Adrenal gland (tissue), 12 donors: Measurements from ENCODE around the gene HMCN2. TPM values are rescaled to one million over a fixed set of nuclear protein-coding genes. Genes with fewer than 3 reads are reported as not detected.

Source experiments
- DNase-seq, 7 donors: peaks; one replicate each; pipeline ENCODE4 v3.0.0-alpha.2; 2019 to 2020
- H3K27ac ChIP-seq, 5 donors: fragments of 200-600 bp; sonication (generic) in 4 of 5; 1 replicate in 3 of 5; 2 replicates in 2 of 5; pipeline versions ENCODE4 v1.5.1 to v1.8.0; 2016 to 2020; ENCODE audit warnings: mild to moderate bottlenecking in 1 of 5
- H3K27me3 ChIP-seq: fragments of 200-600 bp; 2 replicates; pipeline ENCODE4 v1.8.0; 2021
- H3K36me3 ChIP-seq, 2 donors: fragments of 200-600 bp; replicated peaks in 1 of 2; 1 replicate in 1 of 2; 2 replicates in 1 of 2; pipeline versions ENCODE4 v1.5.1 to v1.8.0; 2018 to 2022
- H3K4me1 ChIP-seq, 2 donors: fragments of 200-600 bp; replicated peaks in 1 of 2; 1 replicate in 1 of 2; 2 replicates in 1 of 2; pipeline versions ENCODE4 v1.5.1 to v1.8.0; 2018 to 2021
- H3K4me3 ChIP-seq, 4 donors: fragments of 200-600 bp; sonication (generic) in 3 of 4; one replicate each; pipeline ENCODE4 v1.5.1; 2016 to 2018
- H3K9me3 ChIP-seq, 3 donors: fragments of 200-600 bp; sonication (generic) in 1 of 3; replicated peaks in 1 of 3; 1 replicate in 2 of 3; 2 replicates in 1 of 3; pipeline versions ENCODE4 v1.5.1 to v1.8.0; 2016 to 2021
- POLR2A ChIP-seq, 2 donors: fragments of 450-650 bp; IDR thresholded peaks; one replicate each; pipeline ENCODE4 v1.6.1; 2017; ENCODE audit warnings: antibody characterized with exemption in 2 of 2, mild to moderate bottlenecking in 2 of 2, moderate library complexity in 1 of 2
- WGBS, 4 donors: extraction: QIAGEN DNeasy Blood & Tissue Kit in 2 of 4; methylation state at CpG; one replicate each; pipeline versions ENCODE4 v1.1.5 to v1.1.7; 2013 to 2017; 5-methylcytosine and 5-hydroxymethylcytosine counted together
- intact Hi-C, 2 donors: fragments of 100-400 bp; cut with DNase I; formaldehyde crosslinking; loops; one replicate each; pipeline versions ENCODE4 v1.14.1 to v1.15.0; 2022 to 2023
- polyA plus RNA-seq, 3 donors: library from polyadenylated mRNA; stranded (reverse); fragments of 200-250 nt in 2 of 3; fragments of 350-450 nt in 1 of 3; fragmentation: Illumina TruSeq in 1 of 3; extraction: RNeasy Lipid Tissue Mini Kit (QIAGEN cat#74804) in 1 of 3; gene quantifications; one replicate each; pipeline ENCODE4 v1.2.3, GENCODE V29; 2013 to 2014
- total RNA-seq, 9 donors: library from RNA; depleted of rRNA in 4 of 9; stranded (reverse); fragments of >200 nt in 4 of 9; fragments of 120-200 nt in 1 of 9; fragmentation: NEBNext Ultra II Directional in 1 of 9; extraction: Animal tissue kit (Norgen Biotek cat#: 25700) in 1 of 9; gene quantifications; one replicate each; pipeline versions ENCODE4 v1.1.0 to v1.2.4, GENCODE V29; 2013 to 2023
- TF ChIP-seq, protein P1 (sequence below), 6 experiments: fragments of 450-650 bp in 4 of 6; fragments of 200-600 bp in 2 of 6; sonication (generic) in 1 of 6; IDR thresholded peaks; 1 replicate in 5 of 6; 2 replicates in 1 of 6; pipeline versions ENCODE4 v1.5.1 to v1.8.0; 2016 to 2021; ENCODE audit warnings: antibody characterized with exemption in 6 of 6, mild to moderate bottlenecking in 2 of 6, moderate library complexity in 1 of 6
- donor health status: healthy with polysubstance abuse.
- donor health status: Bipolar disorder and iron deficiency.
- donor health status: DM: yes; HTN: yes; CAD: no.
- donor health status: DM: no; HTN: no; CAD: no.
- donor health status: DM: no; HTN: no; CAD: no.
- donor health status: DM: yes; HTN: yes; CAD: no.

HMCN2 gene
- total and polyA plus RNA-seq, 12 donors: 0.05 to 25.8 (median 0.42) TPM; not detected in 1

DNA sequence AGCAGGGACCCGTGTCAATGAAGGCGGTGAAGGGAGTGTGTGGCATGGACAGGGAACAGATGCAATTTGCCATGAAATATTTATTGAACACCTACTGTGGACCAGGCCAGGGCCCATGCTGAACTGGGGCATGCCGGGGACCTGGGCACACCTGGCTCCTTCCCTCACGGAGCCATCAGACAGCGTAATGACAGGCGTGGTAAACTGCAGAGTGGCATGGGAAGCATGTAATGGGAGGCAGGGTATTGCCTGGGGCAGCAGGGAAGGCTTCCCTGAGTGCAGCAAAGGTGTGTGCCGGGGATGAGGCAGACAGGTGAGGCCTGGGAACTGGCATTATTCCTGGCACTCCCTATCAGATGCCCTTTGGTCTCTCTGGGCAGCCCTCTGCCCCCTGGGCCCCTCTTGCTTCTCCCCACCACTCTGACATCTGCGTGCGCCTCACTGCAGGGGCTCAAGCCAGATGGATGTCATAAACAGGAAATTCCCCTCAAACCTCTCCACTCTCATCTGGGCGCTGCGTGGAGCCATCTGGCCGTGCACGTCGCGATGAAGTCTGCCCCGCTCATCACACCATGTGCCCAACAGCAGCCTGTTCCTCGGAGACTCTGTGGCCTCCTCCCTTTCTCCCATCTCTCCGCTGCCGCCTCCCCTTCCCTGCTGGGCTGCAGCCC lies 67.6 kb downstream of the HMCN2 start:
- Histone ChIP-seq H3K27ac (no peak overlapping the region), H3K4me1 (peaks cover 0 to under 1% of the 10 kb centered on the region in 2 donors), H3K4me3 (no peak overlapping the region), H3K27me3 (peaks cover 4% of the 10 kb centered on the region), H3K9me3 (no peaks in the 10 kb centered on the region), H3K36me3 (no peaks in the 10 kb centered on the region)
- 38 to 43% (median 40%) methylated on average over 18 to 19 of the region's 19 CpGs for WGBS, 4 donors
- intact Hi-C loops: no loop called here
- peak in 1 of 7 donors; percentile 58 for DNase-seq
- TF ChIP-seq POLR2A (IDR thresholded peaks at IDR 0.05): no peak
- TF ChIP-seq, protein P1, sequence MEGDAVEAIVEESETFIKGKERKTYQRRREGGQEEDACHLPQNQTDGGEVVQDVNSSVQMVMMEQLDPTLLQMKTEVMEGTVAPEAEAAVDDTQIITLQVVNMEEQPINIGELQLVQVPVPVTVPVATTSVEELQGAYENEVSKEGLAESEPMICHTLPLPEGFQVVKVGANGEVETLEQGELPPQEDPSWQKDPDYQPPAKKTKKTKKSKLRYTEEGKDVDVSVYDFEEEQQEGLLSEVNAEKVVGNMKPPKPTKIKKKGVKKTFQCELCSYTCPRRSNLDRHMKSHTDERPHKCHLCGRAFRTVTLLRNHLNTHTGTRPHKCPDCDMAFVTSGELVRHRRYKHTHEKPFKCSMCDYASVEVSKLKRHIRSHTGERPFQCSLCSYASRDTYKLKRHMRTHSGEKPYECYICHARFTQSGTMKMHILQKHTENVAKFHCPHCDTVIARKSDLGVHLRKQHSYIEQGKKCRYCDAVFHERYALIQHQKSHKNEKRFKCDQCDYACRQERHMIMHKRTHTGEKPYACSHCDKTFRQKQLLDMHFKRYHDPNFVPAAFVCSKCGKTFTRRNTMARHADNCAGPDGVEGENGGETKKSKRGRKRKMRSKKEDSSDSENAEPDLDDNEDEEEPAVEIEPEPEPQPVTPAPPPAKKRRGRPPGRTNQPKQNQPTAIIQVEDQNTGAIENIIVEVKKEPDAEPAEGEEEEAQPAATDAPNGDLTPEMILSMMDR (IDR thresholded peaks at IDR 0.05): no peak

DNA sequence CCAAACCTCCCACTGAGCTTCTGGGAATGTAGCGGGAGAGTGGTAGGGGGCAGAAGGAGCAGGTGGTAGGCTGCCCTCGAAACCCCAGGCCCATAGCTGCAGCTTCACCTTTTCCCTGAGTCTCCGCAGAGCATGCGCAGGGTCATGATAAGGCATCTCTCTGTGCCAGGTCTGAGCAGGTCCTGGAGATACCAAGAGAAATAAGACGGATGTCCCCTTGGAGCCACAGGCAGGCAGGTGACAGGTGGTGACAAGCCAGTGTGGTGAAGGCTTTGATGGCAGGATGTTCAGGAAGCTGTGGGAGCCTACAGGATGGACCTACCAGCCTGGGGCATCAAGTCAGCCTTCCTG lies 68.1 kb downstream of the HMCN2 start:
- peaks cover 4% of the 10 kb centered on the region for H3K27me3 ChIP-seq
- WGBS, 4 donors: 54 to 78% (median 64%) methylated on average over 3 to 5 of the region's 5 CpGs
- TF ChIP-seq POLR2A (IDR thresholded peaks at IDR 0.05): no peak
- no peak for DNase-seq
- no peaks in the 10 kb centered on the region for H3K4me1 ChIP-seq
- no peak overlapping the region for H3K27ac ChIP-seq
- intact Hi-C loops: no loop called here
- H3K36me3 ChIP-seq: no peaks in the 10 kb centered on the region
- H3K4me3 ChIP-seq: no peak overlapping the region
- no peaks in the 10 kb centered on the region for H3K9me3 ChIP-seq

DNA sequence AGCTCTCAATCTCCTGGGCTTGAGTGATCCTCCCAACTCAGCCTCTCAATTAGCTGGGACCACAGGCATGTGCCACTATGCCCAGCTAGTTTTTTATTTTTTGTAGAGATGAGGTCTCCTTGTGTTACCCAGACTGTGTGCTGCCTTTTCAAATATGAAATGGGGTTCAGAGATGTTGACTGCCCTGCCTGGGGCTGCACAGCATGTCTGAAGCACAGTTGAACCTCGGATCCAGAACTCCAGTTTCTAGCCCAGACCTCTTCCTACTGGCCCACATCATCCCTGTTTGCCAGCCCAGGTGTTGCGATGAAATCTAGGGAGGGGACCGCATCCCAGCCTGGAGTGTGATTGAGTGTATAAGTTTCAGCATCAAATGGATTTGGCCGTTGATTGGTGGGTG lies 69.4 kb downstream of the HMCN2 start:
- Histone ChIP-seq H3K9me3 (no peaks in the 10 kb centered on the region), H3K36me3 (no peaks in the 10 kb centered on the region), H3K27ac (no peak overlapping the region), H3K27me3 (peaks cover 4% of the 10 kb centered on the region), H3K4me1 (no peaks in the 10 kb centered on the region), H3K4me3 (no peak overlapping the region)
- DNase-seq: no peak
- WGBS, 4 donors: 81 to 89% (median 85%) methylated on average over 4 of the region's 4 CpGs
- no peak for TF ChIP-seq POLR2A (IDR thresholded peaks at IDR 0.05)
- TF ChIP-seq, protein P1 (IDR thresholded peaks at IDR 0.05): no peak
- intact Hi-C loops: no loop called here

DNA sequence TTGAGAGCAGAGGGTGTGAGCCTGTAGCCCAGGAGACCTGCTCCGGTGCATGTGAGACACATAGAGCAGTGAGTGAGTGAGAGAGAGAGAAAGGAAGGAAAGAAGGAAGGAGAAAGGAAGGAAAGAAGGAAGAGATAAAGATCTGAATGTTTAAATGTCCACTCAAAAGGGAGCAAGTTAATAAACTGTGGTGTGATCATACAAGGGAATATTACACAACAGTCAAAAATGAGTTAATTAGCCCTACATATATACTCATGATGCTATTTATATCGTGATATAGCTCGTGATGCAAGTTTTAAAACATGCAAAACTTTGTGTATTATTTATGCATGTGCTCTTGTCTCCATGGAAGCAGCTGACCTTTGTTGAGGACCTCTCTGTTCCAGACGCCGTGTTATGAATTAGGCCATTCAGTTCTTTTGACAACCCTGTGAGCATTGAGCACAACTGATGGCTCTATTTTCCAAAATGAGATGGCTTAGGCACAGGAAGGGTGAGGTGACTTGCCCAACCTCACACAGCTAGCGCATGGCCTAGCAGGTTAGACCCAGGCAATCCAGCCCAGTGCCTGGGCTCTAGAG lies 70.6 kb downstream of the HMCN2 start:
- intact Hi-C loops: no loop called here
- H3K27ac ChIP-seq: no peak overlapping the region
- no peak for TF ChIP-seq POLR2A (IDR thresholded peaks at IDR 0.05)
- TF ChIP-seq, protein P1 (IDR thresholded peaks at IDR 0.05): no peak
- peaks cover 4% of the 10 kb centered on the region for H3K27me3 ChIP-seq
- DNase-seq: no peak
- 67 to 79% (median 70%) methylated on average over 6 of the region's 6 CpGs for WGBS, 4 donors
- no peaks in the 10 kb centered on the region for H3K9me3 ChIP-seq
- H3K36me3 ChIP-seq: no peaks in the 10 kb centered on the region
- H3K4me1 ChIP-seq: no peaks in the 10 kb centered on the region
- no peak overlapping the region for H3K4me3 ChIP-seq

DNA sequence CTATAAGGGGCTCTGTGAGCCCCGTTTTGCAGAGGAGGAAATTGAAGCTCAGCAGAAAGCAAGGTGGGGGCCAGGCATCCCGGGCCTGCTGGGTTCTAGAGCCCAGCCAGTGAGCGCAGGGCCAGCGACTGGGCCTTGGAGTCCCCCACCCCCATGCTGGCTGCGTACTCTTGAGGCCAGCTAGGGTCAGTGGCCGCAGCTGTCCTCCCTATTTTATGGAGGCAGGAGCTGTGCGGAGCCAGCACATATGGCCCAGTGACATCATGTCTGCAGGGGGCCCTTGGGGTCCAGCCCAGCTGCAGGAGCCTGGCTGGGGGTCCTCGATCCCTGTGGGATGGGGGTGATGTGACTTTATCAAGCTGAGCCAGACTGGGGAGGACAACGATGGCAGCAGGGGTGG lies 71.3 kb downstream of the HMCN2 start:
- DNase-seq: no peak
- Histone ChIP-seq H3K4me3 (no peak overlapping the region), H3K27me3 (peaks cover 4% of the 10 kb centered on the region), H3K4me1 (no peaks in the 10 kb centered on the region), H3K9me3 (no peaks in the 10 kb centered on the region), H3K27ac (no peak overlapping the region), H3K36me3 (no peaks in the 10 kb centered on the region)
- 64 to 85% (median 76%) methylated on average over 2 to 9 of the region's 9 CpGs for WGBS, 4 donors
- intact Hi-C loops: no loop called here
- TF ChIP-seq, protein P1 (IDR thresholded peaks at IDR 0.05): no peak
- no peak for TF ChIP-seq POLR2A (IDR thresholded peaks at IDR 0.05)
